GM13977 (cell line): ENCODE results near the gene AQP3.
"Not testable (repeated sequence)": the region's sequence is repeated elsewhere in the genome, so short reads cannot be mapped to it uniquely, and the experiment has no call there.

Experiments used
- DNase-seq: peaks from one replicate; pipeline ENCODE4 v3.0.0; 2012; ENCODE audit warnings: low spot score
- CTCF ChIP-seq: IDR thresholded peaks from 2 replicates; pipeline ENCODE4 v1.5.1; 2012; ENCODE audit warnings: mild to moderate bottlenecking, control low read depth; ENCODE audit not compliant: insufficient read depth; ENCODE audit errors: extremely low read depth, missing control alignments
- in situ Hi-C: fragments of 300-500 bp; cut with MboI; formaldehyde crosslinking; loops from one replicate; pipeline ENCODE4 v1.12.0; 2022; ENCODE audit warnings: low sequenced_read_pairs, low pct_unique_long_range_greater_than_20kb, mixed read lengths, inconsistent platforms; ENCODE audit not compliant: unreplicated experiment

AQP3 gene

DNA sequence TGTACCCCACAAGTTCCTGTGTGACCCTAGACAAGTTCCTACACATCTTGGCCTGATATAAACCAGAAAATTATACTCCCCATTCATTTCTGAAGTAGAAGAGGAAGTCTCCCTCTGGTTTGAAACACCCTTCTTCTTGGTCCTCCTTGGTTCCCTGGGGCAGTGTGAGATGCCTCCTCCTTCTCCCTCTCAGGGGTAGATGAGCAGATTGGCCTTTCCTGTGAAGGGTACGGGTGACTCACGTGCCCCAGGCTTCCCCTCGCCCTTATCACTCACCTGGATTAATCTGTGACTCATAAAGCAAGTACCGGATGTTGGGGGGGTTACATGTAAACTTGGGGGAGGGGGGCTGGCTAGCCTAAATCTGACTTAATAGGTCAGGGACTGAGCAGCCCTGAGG, 11.1 kb upstream of the AQP3 start:
- DNase-seq = peak; percentile 52
- in situ Hi-C loops = no loop called here
- TF ChIP-seq CTCF = no peak

GRCh38 chr9:33455945-33456344, 8.6 kb upstream of the AQP3 start:
- in situ Hi-C loops = no loop called here
- no peak for DNase-seq
- no peak for TF ChIP-seq CTCF

GRCh38 chr9:33455456-33455855, 8.1 kb upstream of the AQP3 start:
- in situ Hi-C loops, DNase-seq: not testable (repeated sequence)

DNA sequence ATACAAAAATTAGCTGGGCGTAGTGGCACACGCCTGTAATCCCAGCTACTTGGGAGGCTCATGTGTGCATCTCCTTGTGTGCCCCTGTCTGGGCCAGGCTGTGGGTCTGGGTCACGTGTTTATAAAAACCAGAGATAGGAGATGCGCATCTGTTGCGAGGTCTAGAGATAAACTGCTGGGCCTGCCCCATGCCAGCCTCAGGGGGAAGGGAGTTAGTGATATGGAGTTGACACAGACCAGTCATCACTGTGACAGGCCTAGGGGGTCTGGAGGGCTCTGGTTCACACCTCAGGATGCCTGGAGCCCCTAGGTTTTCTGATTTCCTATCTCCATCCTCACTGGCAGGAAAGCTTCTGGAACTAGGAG, 7.3 kb upstream of the AQP3 start:
- DNase-seq, in situ Hi-C loops: not testable (repeated sequence)

GRCh38 chr9:33453999-33454660, 6.7 kb upstream of the AQP3 start:
- TF ChIP-seq CTCF = no peak
- in situ Hi-C loops = no loop called here
- no peak for DNase-seq

- no peak for TF ChIP-seq CTCF
Measured at GRCh38 chr9:33453286-33453860, 6.0 kb upstream of the AQP3 start.

DNA sequence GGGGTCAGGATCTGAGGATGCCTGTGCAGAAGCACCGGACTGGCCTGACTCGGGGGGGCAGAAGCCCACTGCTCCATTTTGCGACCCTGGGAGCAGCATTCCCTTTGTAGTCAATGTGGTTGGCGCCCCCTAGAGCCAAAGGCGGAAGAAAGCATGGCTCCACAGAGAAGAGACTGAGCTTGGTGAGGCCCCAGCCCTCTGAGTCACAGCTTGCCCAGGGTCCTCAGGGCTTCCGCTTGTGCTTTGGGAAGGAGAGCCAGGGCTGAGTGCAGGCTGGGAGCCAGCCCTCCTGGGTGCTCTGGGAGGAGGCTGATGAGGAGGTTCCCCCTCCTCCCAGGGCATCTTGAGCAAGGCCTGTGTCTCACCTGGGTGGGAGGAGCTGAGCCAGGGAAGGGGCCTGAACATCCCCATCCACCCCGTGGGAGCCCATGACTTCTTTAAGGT, 5.5 kb upstream of the AQP3 start:
- TF ChIP-seq CTCF = peak; percentile 82
- DNase-seq = peak; percentile 66
- in situ Hi-C loops = no loop called here

More at GRCh38 chr9:33453286-33453860, 6.0 kb upstream of the AQP3 start:
- in situ Hi-C loops = no loop called here
- DNase-seq = no peak
